ENCODE results near the gene PDZD4.

The PDZD4 gene

DNA sequence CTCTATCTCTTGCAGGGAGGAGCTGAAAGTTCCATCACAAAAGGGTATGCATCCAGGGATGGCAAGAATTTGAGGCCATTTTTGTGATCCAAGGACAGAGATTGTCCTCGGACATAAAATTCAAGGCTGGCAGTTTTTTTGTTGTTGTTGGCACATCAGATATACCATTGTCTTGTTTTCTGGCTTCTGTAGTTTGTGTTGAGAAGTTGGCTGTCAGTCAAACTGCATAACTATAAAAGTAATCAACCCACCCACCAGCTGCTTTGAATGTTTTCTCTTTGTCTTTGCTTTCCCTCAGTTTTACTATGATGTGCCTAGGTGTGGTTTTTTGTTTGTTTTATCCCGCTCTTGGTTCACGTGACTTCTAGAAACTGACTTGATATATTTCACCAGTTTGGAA, 21.6 kb upstream of the PDZD4 start:
- no peak overlapping the region for H3K27ac ChIP-seq
- H3K4me3 ChIP-seq = no peak overlapping the region

DNA sequence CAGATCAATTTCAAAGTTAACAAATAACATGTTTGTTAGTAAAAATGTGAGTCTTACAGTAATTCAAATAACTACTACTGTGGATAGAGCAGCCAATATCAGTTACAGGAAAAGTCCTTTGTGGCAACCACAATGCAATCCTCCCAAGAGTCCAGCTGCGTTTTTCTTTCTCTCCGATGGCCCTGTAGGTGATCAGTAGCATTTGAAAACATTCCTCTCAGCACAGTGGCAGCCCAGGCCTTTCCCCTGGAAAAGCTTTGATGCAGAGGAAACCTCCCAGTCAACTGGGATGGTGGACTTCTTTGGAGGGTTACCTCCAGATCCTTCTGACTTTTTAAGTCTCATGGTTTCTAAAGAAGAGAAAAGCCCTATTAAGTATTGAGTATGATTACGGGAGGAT, 18.0 kb upstream of the PDZD4 start:
- no peak overlapping the region for H3K27ac ChIP-seq
- no peak overlapping the region for H3K4me3 ChIP-seq

DNA sequence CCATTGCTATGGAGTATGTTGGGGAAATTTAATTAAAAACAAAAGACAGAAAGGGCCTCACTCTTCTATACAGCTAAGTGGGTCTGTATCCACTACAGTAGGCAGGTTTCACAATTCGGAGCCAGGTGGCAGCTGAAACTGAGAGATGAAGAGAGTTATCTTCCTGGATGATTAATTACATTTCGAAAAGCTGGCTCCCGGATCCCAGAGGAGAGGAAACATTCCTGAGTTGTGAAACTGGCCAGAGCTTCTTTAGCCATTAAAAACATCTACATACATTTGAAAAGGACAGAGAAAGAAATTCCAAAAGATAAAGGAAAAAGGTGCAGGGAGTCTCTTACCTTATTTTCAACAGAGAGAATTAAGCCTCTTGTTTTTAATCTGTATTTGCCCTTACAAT, 15.5 kb upstream of the PDZD4 start:
- Histone ChIP-seq H3K4me3 (no peak overlapping the region), H3K27ac (no peak overlapping the region)

DNA sequence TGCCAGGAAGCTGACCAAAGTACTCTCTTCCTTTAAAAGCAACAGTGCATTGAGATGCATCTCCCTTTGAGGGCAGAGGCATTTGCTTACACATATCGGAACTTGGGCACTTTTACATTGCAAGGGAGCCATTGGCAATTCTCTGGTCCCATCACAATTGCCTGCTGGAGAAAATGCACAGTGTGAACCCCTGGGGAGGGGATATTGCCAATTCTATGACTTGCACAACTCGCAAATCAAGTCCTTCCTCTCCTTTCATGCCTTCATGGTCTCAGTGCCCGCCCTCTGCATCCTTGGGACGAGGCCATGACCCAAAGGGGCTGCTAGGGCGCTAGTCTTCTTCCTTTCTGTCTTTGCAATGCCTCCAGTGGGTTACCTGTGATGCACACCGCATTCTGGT, 14.9 kb upstream of the PDZD4 start:
- Histone ChIP-seq H3K27ac (no peak overlapping the region), H3K4me3 (no peak overlapping the region)

DNA sequence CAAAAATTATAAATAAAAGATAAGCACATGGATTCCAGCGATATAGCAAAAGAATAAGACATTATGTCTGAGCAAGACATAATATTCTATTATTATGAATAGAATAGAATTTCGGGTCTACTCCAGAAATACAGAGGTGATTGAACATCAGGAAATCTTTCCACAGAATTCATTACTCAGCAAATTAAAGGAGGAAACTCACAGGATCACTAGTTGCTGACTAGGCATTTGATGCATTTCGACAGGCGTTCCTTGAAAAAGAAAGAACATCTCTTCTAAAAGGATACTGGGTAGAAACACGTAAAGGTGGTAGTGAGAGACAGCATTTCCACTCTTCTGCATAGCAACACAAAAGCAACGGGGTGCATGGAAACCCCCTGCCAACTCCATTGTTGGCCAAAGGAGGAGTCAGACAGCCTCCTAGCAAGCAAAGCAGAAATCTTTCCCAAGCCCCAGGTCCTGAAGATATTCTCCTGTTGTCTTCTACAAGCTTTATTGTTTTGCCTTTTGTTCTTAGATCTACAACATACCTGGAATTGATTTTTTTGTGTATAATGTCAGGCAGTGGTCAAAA, 14.3 kb upstream of the PDZD4 start:
- H3K4me3 ChIP-seq = no peak overlapping the region
- no peak overlapping the region for H3K27ac ChIP-seq

DNA sequence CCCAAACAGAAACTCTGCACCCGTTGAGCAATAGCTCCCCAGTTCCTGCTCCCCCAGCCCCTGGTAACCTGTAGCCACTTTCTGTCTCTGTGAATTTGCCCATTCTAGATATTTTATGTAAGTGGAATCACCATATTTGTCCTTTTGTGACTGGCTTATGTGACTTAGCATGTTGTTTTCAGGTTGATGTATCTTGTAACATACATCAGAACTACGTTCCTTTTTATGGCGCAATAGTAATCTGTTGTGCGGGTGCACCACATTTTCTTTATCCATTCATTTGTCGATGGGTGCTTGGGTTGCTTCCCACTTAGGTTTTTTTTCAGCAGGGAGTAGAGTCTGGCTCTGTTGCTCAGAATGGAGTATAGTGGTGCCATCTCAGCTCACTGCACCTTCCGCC, 6.6 kb upstream of the PDZD4 start:
- H3K4me3 ChIP-seq = no peak overlapping the region
- no peak overlapping the region for H3K27ac ChIP-seq

DNA sequence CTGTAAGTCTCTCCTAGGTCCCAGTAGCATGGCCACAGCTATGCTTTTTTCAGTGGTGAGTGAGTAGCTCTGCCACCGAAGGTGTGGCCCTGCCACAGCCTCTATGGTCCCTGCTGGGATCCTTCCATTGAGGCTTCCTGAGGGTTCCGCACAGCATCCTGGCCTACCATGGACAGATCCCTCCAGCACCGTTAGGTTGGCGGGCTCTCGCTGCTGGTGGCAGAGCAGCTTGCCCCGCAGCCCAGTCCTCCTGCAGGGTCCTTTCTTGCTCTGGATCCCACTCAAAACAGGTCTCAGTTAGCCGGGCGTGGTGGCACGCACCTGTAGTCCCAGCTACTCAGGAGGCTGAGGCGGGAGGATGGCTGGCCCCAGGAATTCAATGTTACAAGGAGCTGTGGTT, 2.4 kb upstream of the PDZD4 start:
- no peak overlapping the region for H3K27ac ChIP-seq

DNA sequence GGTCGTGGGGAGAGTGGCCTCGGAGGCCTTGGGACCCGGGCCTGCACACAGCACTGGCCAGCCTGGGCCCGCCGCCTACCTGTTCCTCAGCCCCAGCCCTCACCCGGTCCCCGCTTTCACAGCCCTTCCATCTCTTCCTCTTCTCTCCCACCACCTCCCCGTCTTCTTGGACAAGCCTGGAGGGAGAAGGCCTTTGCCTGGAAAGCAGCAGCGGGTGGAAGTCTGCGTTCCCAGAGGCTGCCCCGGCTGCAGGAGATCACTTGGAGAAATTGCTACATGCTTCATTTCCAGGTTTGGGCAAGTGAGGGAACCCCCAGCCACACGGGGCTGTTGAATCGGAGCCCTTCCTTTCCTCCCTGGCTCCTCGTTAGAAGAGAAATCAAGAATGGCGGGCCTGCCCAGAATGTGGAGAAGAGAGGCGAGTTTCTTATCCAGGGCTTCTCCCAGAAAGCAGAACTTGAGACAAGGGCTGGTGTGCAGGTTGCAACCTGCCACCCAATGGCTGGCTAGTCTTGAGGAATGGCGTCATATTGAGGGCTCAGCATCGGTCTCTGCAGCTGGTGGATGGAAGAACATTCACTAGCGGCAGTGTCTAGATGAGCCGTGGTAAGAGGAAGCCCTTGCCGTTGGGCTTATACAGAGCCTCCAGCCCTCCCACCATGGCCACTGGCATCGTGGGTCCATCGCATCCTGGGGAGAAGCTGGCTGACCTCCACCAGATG, 1.2 kb upstream of the PDZD4 start:
- H3K4me3 ChIP-seq = no peak overlapping the region
- H3K27ac ChIP-seq = no peak overlapping the region

More for the DNA sequence above, 2.4 kb upstream of the PDZD4 start:
- no peak overlapping the region for H3K4me3 ChIP-seq

DNA sequence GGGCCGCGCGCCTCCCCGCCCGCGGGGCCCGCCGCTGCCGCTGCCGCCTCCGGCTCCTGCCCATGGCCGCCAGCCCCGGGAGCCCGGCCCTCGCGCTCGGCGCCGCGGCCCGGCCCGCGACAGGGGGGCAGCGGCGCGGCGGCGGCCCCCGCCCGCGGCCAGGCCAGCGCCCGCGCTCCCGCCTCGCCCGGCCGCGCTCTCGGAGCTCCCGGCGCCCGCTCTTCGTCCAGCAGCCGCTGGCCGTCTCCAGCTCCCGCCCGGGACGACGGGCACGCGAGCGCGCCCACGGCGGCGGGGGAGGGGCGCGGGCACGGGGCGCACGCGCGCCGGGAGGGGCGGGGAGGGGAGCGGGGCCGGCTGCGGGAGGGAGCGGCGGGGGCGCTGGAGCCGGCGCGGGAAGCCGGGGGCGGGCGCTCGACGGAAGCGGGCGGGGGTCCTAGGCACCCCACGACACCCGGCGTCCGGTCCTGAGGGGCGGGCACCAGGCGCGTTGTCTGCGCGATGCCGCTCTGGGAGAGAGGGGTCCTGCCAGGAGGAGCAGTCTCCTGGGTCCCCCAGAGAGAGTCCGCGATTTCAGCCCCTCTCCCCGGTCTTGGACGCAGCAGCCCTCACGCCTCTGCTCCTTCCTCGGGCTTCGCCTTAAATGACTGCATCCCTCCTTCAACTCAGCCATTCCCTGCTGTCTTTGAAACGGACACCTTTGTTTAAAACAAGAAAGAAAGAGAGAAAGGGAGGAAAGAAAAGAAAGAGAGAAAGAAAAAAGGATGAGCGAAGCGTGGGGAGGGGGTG, 490 bp upstream of the PDZD4 start:
- no peak overlapping the region for H3K27ac ChIP-seq
- H3K4me3 ChIP-seq = peak overlapping the region in 2 of 7 experiments; percentile 18 to 31

DNA sequence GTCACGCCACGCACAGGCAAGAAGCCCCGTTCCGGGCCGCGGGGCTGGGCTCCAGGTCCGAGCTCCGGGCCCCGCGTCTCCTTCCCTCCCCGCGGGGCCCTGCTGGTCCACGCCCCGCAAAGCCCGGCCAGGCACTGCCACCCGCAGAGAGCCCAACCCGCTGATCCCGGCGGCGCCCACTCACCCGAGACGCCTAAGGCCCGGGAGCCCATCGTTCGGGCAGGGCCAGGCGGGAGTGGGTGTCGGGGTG, 870 bp downstream of the PDZD4 start:
- peak overlapping the region in 6 of 7 experiments; percentile 18 to 37 (median 20) for H3K4me3 ChIP-seq

DNA sequence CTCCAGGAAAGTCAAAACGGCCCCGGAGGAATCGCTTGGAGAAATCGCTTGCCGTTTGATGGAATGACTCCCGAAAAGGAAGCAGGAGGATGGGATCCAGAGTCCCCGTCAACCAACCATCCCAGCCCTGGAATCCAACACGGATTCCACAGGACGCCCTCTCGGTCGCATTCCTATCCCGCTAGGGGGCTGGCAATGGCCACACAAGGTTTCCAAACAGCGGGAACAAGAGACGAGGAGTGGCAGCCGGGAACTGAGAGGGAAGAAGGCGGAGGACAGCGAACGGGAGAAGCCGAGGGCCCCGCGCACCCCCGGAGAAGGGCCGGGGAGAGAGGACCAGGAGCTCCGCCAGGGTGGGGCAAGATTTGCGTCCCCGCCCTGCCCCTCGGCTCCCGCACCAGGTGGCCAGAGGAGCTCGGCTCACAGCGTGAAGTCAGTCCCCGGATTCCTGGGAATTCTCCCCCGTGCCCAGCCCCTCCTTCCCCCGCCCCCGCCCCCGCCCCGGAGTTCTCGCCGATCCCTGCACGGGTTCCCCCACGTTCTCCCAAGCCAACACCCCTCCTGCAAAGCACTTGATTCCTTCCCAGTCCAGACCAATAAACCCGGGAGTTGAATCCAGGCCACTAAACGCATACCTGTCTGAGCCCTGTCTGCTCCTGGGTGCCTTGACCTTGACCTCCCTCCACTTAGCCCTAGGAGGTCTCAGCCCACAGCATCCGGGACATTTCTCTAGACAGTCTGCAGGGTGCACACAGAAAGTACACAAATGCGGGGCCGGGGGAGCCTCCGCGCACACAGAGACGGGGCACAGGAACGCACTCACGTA, 1.4 kb downstream of the PDZD4 start:
- Histone ChIP-seq H3K27ac (no peak overlapping the region), H3K4me3 (peak overlapping the region in 5 of 7 experiments; percentile 18 to 37 (median 21))

More for the DNA sequence above, 870 bp downstream of the PDZD4 start:
- no peak overlapping the region for H3K27ac ChIP-seq

DNA sequence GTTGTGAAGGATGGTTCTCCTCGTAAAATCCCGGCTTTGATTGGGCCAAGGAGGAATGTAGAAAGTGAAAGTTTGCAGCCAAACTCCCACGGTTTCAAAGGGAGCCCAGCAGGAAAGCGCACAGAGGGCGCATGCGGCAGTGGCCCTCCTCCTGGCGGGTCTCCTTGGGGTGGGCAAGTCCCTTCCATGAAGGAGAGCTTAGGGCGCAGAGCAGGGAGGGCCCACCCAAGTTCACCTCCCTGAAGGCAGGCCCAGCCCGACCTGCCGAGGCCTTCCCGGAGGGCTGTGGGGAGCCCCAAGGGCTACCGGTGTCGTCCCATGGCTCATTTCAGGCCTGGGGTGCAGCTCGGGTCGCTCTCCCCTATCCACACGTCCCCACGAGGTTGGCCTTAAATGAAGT, 2.0 kb downstream of the PDZD4 start:
- Histone ChIP-seq H3K4me3 (no peak overlapping the region), H3K27ac (no peak overlapping the region)

DNA sequence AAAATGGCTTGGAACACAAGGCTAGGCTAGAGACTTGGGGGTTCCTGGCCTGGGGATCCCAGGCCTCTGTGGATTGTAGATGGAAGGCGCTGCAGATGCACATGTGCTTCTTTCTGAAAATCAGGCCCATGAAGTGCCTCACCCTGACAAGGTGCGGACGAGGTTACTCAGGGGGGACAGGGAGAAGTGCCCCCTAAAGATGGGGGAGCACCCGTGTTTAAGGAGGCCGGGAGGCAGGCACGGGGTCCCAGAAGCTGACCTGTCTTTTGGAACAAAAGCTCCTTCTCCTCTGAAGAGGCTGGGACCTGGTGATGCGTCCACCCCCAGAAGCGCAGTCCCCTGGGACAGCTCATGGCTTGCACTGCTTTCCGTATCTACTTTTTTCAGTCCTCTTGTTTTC, 2.4 kb downstream of the PDZD4 start:
- no peak overlapping the region for H3K4me3 ChIP-seq

DNA sequence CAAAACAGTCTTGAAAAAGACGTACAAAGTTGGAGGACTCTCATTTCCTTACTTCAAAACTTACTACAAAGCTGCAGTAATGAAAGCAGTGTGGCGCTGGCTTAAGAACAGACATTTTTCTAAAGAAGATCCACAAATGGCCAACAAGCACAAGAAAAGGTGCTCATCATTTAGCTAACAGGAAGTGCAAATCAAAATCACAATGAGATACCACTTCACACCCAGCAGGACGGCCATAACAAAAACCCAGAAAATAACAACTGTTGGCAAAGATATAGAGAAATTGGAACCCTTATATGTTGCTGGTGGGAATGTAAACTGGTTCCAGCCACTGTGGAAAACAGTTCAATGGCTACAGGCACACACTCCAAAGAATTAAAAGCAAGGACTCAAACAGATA, 3.3 kb downstream of the PDZD4 start:
- no peak overlapping the region for H3K4me3 ChIP-seq
- H3K27ac ChIP-seq = no peak overlapping the region

More for the DNA sequence above, 2.4 kb downstream of the PDZD4 start:
- no peak overlapping the region for H3K27ac ChIP-seq

DNA sequence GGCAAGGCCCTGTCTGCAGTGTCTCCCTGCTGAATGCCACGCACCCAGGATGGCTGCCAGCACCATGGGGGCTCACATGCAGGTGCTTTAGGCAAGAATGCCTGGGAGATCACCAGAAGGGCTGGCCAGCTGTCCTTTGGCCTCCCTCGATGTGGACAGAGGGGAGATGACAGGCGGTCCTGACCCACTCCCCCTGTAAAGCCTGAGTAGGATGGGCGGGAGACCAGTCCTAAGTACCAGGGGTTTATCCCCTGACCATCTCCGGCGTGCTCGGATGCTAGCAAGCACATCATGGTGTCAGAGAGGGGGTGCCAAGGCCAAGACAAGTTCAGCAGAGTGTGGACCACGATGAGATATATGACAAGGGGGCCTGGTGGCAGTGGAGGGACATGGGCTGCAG, 5.3 kb downstream of the PDZD4 start:
- Histone ChIP-seq H3K4me3 (no peak overlapping the region), H3K27ac (no peak overlapping the region)

DNA sequence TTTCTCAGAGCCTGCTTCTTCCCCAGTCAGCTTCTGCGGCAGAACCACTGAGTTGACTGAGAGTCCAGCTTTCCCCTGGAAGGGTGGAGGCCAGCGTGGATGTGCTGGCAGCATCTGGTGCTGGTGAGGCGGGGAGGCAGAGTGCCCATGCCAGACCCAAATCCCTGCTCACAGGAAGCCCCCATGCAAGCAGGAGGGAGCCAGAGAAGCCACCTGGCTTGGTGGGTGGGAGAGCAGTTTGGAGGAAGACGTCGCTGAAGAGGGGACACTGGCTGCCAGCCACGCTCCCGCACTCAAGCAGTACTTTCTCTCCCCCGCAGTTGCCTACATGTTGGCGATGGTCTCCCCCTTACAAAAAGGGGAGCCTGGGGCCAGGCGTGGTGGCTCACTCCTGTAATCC, 6.0 kb downstream of the PDZD4 start:
- H3K4me3 ChIP-seq = no peak overlapping the region
- no peak overlapping the region for H3K27ac ChIP-seq

DNA sequence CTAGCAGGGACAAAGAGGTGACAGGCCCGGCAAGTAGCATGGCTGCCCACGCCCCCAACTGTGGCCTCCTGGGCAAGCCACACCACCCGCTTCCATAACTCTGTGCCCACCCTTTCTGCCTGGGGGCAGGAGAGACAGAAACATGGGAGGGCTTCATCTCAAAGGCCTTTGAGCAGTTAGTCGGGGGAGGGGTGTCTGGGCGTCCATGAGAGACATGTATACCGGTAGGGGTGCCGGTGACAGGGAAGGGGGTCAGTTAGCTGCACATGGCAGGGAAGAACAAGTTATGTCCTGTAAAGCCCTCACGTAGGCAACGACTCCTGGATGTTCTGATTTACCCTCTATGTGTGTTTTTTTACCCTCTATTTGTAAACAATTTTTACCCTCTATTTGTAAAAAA, 9.3 kb downstream of the PDZD4 start:
- no peak overlapping the region for H3K27ac ChIP-seq
- no peak overlapping the region for H3K4me3 ChIP-seq

DNA sequence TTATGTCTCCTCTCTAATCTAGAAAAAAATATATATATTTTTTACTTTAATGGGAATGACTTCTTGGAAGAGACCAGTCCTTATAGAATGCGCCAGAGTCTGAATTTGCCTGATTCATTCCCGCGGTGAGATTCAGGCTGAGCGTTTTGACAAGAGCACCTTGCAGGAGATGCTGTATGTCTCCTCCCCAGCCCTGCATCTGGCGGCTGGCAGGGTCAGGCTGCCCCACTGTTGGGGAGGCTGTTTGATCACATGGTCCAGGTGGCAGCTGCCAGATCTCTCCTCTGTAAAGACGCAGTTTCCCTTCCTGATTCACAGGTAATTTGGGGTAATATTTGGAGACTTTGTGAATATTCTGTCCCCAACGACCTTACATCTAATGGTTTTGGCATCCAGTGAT, 9.7 kb downstream of the PDZD4 start:
- H3K4me3 ChIP-seq = no peak overlapping the region
- no peak overlapping the region for H3K27ac ChIP-seq

DNA sequence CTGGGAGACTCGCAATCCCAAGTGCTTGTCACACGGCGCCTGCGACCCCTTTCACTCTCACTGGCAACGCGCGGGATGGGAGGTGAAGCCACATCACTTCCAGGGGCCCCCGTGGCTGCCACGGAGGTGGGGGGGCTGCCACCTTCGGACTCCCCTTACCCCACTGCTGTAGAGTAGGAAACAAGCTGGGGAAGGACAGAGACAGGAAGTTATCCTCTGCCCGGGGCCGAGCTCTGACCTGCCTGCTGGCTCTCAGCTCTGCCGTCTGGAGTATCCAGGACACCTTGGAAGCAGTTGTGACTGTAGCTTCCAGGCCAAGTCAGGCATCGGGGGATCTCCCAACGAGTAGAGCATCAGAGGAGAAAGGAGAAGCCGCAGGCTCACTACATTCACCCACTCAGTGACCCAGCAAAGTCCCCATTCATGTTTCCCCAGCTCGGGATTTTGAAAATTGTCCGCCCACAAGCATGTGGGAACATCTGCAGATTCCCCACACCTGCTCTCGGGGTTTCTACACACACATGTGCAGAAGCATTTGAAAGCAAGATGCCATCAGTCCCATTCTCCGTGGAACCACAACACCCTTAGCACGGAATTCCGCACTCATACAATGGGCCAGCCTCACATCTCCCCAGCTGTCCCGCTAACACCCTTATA, 10.8 kb downstream of the PDZD4 start:
- Histone ChIP-seq H3K4me3 (peak overlapping the region; percentile 1 to 36 (median 20)), H3K27ac (peak overlapping the region in 1 of 21 experiments; percentile 37)
